ENCODE results near the gene KIF26A. TPM values are rescaled to one million over a fixed set of nuclear protein-coding genes. Genes with fewer than 3 reads are reported as not detected.

Gene KIF26A
- total RNA-seq, 1 donor from 2014 or later, result 5.9 TPM

DNA sequence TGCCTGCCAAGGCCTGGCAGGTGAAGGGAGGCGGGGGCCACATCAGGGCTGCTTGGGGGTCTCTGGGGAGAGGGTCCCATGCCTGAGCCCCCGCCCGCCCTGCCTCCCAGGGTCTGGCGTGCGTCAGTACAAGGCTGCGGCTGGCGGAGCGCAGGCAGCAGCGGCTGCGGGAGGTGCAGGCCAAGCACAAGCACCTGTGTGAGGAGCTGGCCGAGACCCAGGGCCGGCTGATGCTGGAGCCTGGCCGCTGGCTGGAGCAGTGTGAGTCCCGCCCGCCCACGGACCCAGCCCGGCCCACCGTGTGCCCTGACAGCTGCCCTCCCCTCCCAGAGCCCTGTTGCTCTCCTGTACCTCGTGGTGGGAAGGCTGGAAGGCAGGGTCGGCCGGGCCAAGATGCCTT lies 40.7 kb downstream of the KIF26A start:
- DNase-seq (no peak), ATAC-seq (no peak)
- H3K4me3 ChIP-seq, result no peak overlapping the region
- intact Hi-C loops (cut with DNase I), result no loop called here
- no peak overlapping the region for H3K27ac ChIP-seq
- H3K36me3 ChIP-seq, result no peaks in the 10 kb centered on the region
- TF ChIP-seq CTCF (IDR thresholded peaks at IDR 0.05), result no peak
- no peaks in the 10 kb centered on the region for H3K27me3 ChIP-seq
- H3K4me1 ChIP-seq, result no peaks in the 10 kb centered on the region
- H3K9me3 ChIP-seq, result no peaks in the 10 kb centered on the region

DNA sequence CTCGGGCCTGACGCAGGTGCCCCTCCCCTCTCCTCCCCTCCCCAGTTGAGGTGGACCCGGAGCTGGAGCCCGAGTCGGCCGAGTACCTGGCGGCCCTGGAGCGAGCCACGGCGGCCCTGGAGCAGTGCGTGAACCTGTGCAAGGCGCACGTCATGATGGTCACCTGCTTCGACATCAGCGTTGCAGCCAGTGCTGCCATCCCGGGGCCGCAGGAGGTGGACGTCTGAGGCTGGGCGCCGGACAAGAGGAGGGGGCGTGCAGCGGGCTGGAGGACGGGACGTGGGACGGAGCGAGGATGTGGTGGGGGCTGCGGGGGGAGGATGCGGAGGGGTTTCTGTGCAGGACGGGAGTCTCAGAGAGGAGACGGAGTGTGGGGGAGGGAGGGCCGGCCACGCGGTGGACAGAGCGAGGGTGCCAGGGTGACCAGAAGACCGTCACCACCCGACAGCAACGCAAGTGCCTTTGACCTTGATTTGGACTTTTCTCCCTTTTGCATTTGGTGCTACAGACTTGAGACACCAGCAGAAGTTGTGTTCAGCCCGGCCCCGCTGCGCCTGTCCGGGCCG lies 41.3 kb downstream of the KIF26A start:
- TF ChIP-seq CTCF (IDR thresholded peaks at IDR 0.05), result no peak
- DNase-seq, result no peak
- Histone ChIP-seq H3K27me3 (no peaks in the 10 kb centered on the region), H3K4me3 (no peak overlapping the region), H3K36me3 (no peaks in the 10 kb centered on the region), H3K27ac (no peak overlapping the region), H3K9me3 (no peaks in the 10 kb centered on the region), H3K4me1 (no peaks in the 10 kb centered on the region)
- intact Hi-C loops (cut with DNase I), result no loop called here
- no peak for ATAC-seq

DNA sequence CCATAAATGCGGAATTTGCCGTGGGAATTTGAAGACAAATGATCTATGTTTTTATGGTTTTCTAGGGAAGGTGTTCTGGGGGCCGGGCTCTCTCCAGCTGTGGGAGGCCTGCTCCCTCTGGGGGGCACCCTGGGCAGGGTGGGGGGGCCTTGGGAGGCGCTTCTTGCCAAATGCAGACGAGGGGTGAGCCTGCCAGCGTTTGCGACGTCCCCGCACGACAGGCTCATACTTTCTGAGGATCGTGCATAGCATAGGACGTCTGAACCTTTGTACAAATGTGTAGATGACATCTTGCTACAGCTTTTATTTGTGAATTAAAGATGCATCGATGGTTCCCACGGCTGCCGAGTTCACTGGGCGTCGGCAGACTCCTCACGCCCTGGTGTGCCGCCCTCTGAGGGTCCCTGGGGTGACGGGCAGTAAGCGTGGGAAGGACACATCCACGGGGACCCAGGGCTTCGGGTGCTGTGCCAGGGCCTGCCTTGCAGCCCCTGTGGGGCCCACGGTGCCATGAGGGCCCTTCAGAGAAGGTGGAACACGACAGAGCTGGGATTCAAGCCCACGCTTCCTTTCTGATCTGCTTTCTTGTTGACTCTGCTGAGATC lies 42.3 kb downstream of the KIF26A start:
- no peak for ATAC-seq
- TF ChIP-seq CTCF (IDR thresholded peaks at IDR 0.05), result no peak
- no peak overlapping the region for H3K27ac ChIP-seq
- no peaks in the 10 kb centered on the region for H3K36me3 ChIP-seq
- no peak for DNase-seq
- no peak overlapping the region for H3K4me3 ChIP-seq
- H3K27me3 ChIP-seq, result no peaks in the 10 kb centered on the region
- no peaks in the 10 kb centered on the region for H3K4me1 ChIP-seq
- H3K9me3 ChIP-seq, result no peaks in the 10 kb centered on the region
- intact Hi-C loops (cut with DNase I), result no loop called here

DNA sequence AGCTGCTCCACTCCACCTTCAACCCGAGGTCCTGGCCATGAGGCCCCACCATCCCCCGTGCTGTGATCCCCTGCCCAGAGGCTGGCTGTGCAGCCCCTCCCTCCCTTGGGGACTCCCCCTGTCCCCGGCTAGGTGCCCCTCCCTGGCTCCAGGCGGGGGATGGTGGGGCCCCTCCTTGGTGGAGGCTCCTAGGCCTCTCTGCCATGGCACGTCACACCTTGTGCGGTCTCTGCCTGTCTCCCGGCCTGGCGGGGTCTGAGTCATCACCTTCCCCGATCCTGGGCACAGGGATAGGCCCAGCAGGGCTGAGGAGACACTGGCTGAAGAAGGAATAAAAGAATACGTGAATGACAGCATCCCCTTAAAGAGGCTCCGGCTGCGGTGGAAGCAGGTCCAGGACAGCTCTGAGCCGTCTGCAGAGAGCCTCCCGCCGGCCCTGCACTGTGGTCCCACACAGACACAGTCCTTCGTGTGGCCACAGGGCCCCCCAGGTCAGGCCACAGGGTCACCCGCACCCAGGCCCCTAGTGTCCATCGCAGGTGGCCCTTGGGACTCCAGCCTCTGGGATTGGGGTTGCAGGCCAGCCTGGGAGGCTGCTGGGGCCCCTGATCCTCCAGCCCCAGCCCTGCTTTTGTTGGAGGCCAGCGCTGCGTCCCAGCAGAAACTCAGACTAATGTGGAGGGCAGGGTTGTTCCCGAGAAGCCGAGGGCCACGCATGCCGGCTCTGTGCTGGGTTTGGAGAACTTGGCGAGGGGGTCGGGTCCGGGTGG lies 43.6 kb downstream of the KIF26A start:
- Histone ChIP-seq H3K4me3 (no peak overlapping the region), H3K27ac (no peak overlapping the region), H3K36me3 (no peaks in the 10 kb centered on the region), H3K9me3 (no peaks in the 10 kb centered on the region), H3K4me1 (no peaks in the 10 kb centered on the region), H3K27me3 (no peaks in the 10 kb centered on the region)
- intact Hi-C loops (cut with DNase I), result no loop called here
- ATAC-seq, result no peak
- TF ChIP-seq CTCF (IDR thresholded peaks at IDR 0.05), result no peak
- DNase-seq, result no peak

DNA sequence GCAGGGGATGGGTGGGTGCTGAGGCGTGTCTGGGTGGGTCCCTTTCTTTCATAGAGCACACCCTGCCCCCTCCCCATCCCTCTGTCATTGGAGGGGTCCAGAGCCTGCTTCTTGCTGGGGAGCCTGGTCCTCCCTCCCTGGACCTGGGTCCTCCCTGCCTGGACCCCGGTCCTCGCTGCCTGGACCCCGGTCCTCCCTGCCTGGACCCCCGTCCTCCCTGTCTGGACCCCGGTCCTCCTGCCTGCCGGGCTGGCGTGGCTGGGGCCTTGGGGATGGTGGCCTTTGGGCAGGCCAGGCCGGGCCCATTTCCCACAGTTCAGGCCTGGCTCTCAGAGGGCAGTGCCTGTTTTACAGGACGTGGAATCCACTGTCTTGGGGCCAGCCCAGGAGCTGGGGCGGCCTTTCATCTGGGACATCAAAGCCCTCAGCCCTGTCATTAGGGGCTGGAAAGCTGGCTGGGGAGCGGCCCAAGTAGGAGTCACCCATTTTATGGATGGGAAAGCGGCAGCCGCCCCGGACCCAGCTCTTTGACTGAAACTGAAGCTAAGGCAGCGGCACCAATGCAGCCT lies 44.6 kb downstream of the KIF26A start:
- H3K9me3 ChIP-seq, result no peaks in the 10 kb centered on the region
- intact Hi-C loops (cut with DNase I), result no loop called here
- no peak overlapping the region for H3K27ac ChIP-seq
- DNase-seq (no peak), ATAC-seq (no peak)
- H3K36me3 ChIP-seq, result no peaks in the 10 kb centered on the region
- no peaks in the 10 kb centered on the region for H3K4me1 ChIP-seq
- no peak overlapping the region for H3K4me3 ChIP-seq
- TF ChIP-seq CTCF (IDR thresholded peaks at IDR 0.05), result no peak
- H3K27me3 ChIP-seq, result no peaks in the 10 kb centered on the region
